H1 (cell line): ENCODE data around the gene TNRC6B. TPM values are rescaled to one million over a fixed set of nuclear protein-coding genes. Genes with fewer than 3 reads are reported as not detected.

Experiments used
- CTCF ChIA-PET: fragments of 300-600 bp; sonication (Branson Sonifier 250); formaldehyde crosslinking; loops from one replicate; lab custom pipeline; 2021; ENCODE audit not compliant: partially characterized antibody; lab: Charles Lee
- POLR2A ChIA-PET: fragments of 300-600 bp; sonication (Branson Sonifier 250); formaldehyde crosslinking; loops from one replicate; lab custom pipeline; 2021; ENCODE audit warnings: inconsistent platforms; ENCODE audit not compliant: partially characterized antibody; lab: Charles Lee
- DNase-seq, 2 experiments: peaks; one replicate each; pipeline versions ENCODE4 v3.0.0 to v3.0.0-alpha.2; 2010 to 2022; ENCODE audit warnings: low spot score in 2 of 2, low read depth in 1 of 2, mixed read lengths in 1 of 2
- FAIRE-seq: peaks from 2 replicates; lab custom pipeline; 2011; peaks lifted over from hg19 to GRCh38; lab: Jason Lieb, UNC
- H2AFZ ChIP-seq: 2 replicates; pipeline ENCODE4 v1.8.1; 2012; ENCODE audit warnings: low read length, inconsistent platforms
- H2AK5ac ChIP-seq: 2 replicates; pipeline ENCODE4 v1.6.1; 2013; ENCODE audit warnings: low read depth, low read length
- H2BK120ac ChIP-seq: replicated peaks from 2 replicates; pipeline ENCODE3; 2013; ENCODE audit warnings: low read depth, low read length, inconsistent platforms
- H2BK12ac ChIP-seq: 2 replicates; pipeline ENCODE4 v1.6.1; 2013; ENCODE audit warnings: low read depth, low read length
- H2BK15ac ChIP-seq: 2 replicates; pipeline ENCODE4 v1.6.1; 2013; ENCODE audit warnings: low read length
- H2BK20ac ChIP-seq: 2 replicates; pipeline ENCODE4 v1.6.1; 2013; ENCODE audit warnings: low read length
- H2BK5ac ChIP-seq: 2 replicates; pipeline ENCODE4 v1.6.1; 2013; ENCODE audit warnings: low read depth, low read length
- H3K14ac ChIP-seq: 2 replicates; pipeline ENCODE4 v1.6.1; 2013; ENCODE audit warnings: inconsistent platforms; ENCODE audit not compliant: insufficient read length
- H3K18ac ChIP-seq: 2 replicates; pipeline ENCODE4 v1.6.1; 2013; ENCODE audit warnings: low read length; ENCODE audit errors: extremely low read depth
- H3K23ac ChIP-seq: 2 replicates; pipeline ENCODE4 v1.6.1; 2013; ENCODE audit warnings: inconsistent platforms; ENCODE audit not compliant: insufficient read length
- H3K23me2 ChIP-seq: 2 replicates; pipeline ENCODE4 v1.6.1; 2013; ENCODE audit warnings: low read depth, low read length
- H3K27ac ChIP-seq: 2 replicates; pipeline ENCODE4 v1.6.1; 2011; ENCODE audit warnings: low read depth, low read length, inconsistent platforms
- H3K27me3 ChIP-seq, 4 experiments: replicated peaks in 1 of 4; 1 replicate in 1 of 4; 2 replicates in 3 of 4; pipeline versions ENCODE4 v1.6.1 to v1.8.1; 2011 to 2013; ENCODE audit warnings: low read length in 3 of 4, mild to moderate bottlenecking in 3 of 4, inconsistent platforms in 2 of 4, mixed read lengths in 2 of 4, moderate library complexity in 1 of 4; ENCODE audit not compliant: control insufficient read depth in 3 of 4, insufficient read depth in 3 of 4; ENCODE audit errors: extremely low read depth in 1 of 4
- H3K36me3 ChIP-seq, 4 experiments: 2 replicates each; pipeline versions ENCODE4 v1.6.1 to v1.8.1; 2011 to 2013; ENCODE audit warnings: mild to moderate bottlenecking in 4 of 4, low read length in 3 of 4, moderate library complexity in 2 of 4, control low read depth in 1 of 4, inconsistent platforms in 1 of 4; ENCODE audit not compliant: insufficient read depth in 4 of 4, control insufficient read depth in 2 of 4
- H3K4ac ChIP-seq: replicated peaks from 2 replicates; pipeline ENCODE3; 2013; ENCODE audit warnings: low read length, low read depth, mixed read lengths, inconsistent platforms; ENCODE audit not compliant: insufficient read length
- H3K4me1 ChIP-seq, 4 experiments: replicated peaks in 1 of 4; 1 replicate in 1 of 4; 2 replicates in 3 of 4; pipeline versions ENCODE4 v1.6.1 to v1.8.1; 2011 to 2013; ENCODE audit warnings: low read length in 3 of 4, inconsistent platforms in 2 of 4, mixed read lengths in 1 of 4; ENCODE audit not compliant: insufficient read depth in 4 of 4, control insufficient read depth in 3 of 4
- H3K4me2 ChIP-seq, 2 experiments: 2 replicates each; pipeline versions ENCODE4 v1.6.1 to v1.8.1; 2011 to 2013; ENCODE audit warnings: low read depth in 2 of 2, low read length in 2 of 2, control low read depth in 1 of 2, inconsistent platforms in 1 of 2, mild to moderate bottlenecking in 1 of 2; ENCODE audit not compliant: insufficient read depth in 1 of 2
- H3K4me3 ChIP-seq, 4 experiments: fragments of 200-600, 300-600 bp in 1 of 4; sonication (generic), shearing (Covaris generic), sonication (Bioruptor Twin) in 1 of 4; 2 replicates each; pipeline versions ENCODE4 v1.5.1 to v1.8.1; 2011 to 2016; ENCODE audit warnings: low read length in 4 of 4, low read depth in 3 of 4, control low read depth in 2 of 4, inconsistent platforms in 2 of 4, mild to moderate bottlenecking in 2 of 4, mixed read lengths in 1 of 4, moderate library complexity in 1 of 4; ENCODE audit not compliant: insufficient read depth in 2 of 4; ENCODE audit errors: extremely low read depth in 1 of 4
- H3K56ac ChIP-seq: replicated peaks from 2 replicates; pipeline ENCODE3; 2013; ENCODE audit warnings: low read depth, mild to moderate bottlenecking, mixed read lengths, low read length, inconsistent platforms; ENCODE audit not compliant: insufficient read length
- H3K79me1 ChIP-seq: 2 replicates; pipeline ENCODE4 v1.6.1; 2013; ENCODE audit warnings: low read depth, low read length, control low read depth
- H3K79me2 ChIP-seq, 2 experiments: 2 replicates each; pipeline versions ENCODE4 v1.6.1 to v1.8.1; 2012 to 2013; ENCODE audit warnings: low read length in 2 of 2, mild to moderate bottlenecking in 2 of 2, inconsistent platforms in 1 of 2; ENCODE audit not compliant: insufficient read depth in 2 of 2, control insufficient read depth in 1 of 2
- H3K9ac ChIP-seq, 4 experiments: replicated peaks in 1 of 4; 1 replicate in 1 of 4; 2 replicates in 3 of 4; pipeline versions ENCODE4 v1.6.1 to v1.8.1; 2011 to 2013; ENCODE audit warnings: low read depth in 3 of 4, low read length in 3 of 4, control low read depth in 2 of 4, mild to moderate bottlenecking in 2 of 4, moderate library complexity in 2 of 4, inconsistent platforms in 1 of 4; ENCODE audit errors: extremely low read depth in 1 of 4
- H3K9me3 ChIP-seq, 2 experiments: 2 replicates each; pipeline versions ENCODE4 v1.6.1 to v1.8.1; 2012 to 2013; ENCODE audit warnings: mild to moderate bottlenecking in 2 of 2, moderate library complexity in 2 of 2, control low read depth in 1 of 2, inconsistent platforms in 1 of 2, low read depth in 1 of 2, low read length in 1 of 2, mixed read lengths in 1 of 2; ENCODE audit not compliant: insufficient read depth in 2 of 2
- H4K20me1 ChIP-seq, 2 experiments: replicated peaks in 1 of 2; 2 replicates each; pipeline versions ENCODE3 to v1.8.1; 2011 to 2013; ENCODE audit warnings: inconsistent platforms in 2 of 2, low read length in 2 of 2, mild to moderate bottlenecking in 1 of 2; ENCODE audit not compliant: insufficient read depth in 2 of 2, control insufficient read depth in 1 of 2
- H4K5ac ChIP-seq: 2 replicates; pipeline ENCODE4 v1.6.1; 2013; ENCODE audit warnings: low read length, low read depth, mixed read lengths, inconsistent platforms; ENCODE audit not compliant: insufficient read length
- H4K8ac ChIP-seq: 2 replicates; pipeline ENCODE4 v1.8.0; 2013; ENCODE audit warnings: mild to moderate bottlenecking, moderate library complexity, low read length, inconsistent platforms; ENCODE audit not compliant: insufficient read depth; ENCODE audit errors: extremely low read depth
- H4K91ac ChIP-seq: replicated peaks from 2 replicates; pipeline ENCODE3; 2013; ENCODE audit warnings: low read length, mixed read lengths, inconsistent platforms; ENCODE audit not compliant: insufficient read length
- CBX8 ChIP-seq: fragments of 300-800, 300-1000 bp; sonication (generic); IDR thresholded peaks from 2 replicates; pipeline ENCODE4 v1.7.1; 2016; ENCODE audit warnings: low read depth, low read length, borderline replicate concordance
- NANOG ChIP-seq: IDR thresholded peaks from 2 replicates; pipeline ENCODE4 v1.6.1; 2011; ENCODE audit warnings: low read length, low read depth, mild to moderate bottlenecking, inconsistent platforms; ENCODE audit not compliant: insufficient read depth, poor library complexity, severe bottlenecking
- POLR2A ChIP-seq, 2 experiments: IDR thresholded peaks; 1 replicate in 1 of 2; 2 replicates in 1 of 2; pipeline ENCODE4 v1.6.1; 2011; ENCODE audit warnings: low read depth in 2 of 2, low read length in 2 of 2, mild to moderate bottlenecking in 2 of 2; ENCODE audit errors: control extremely low read depth in 1 of 2
- WGBS, 2 experiments: shearing (Covaris generic) in 1 of 2; methylation state at CpG; one replicate each; pipeline versions ENCODE4 v1.1.6 to v1.1.7; 2013 to 2015; ENCODE audit warnings: low lambda C conversion rate in 2 of 2, mixed read lengths in 2 of 2, inconsistent platforms in 1 of 2, low coverage in 1 of 2, missing lambda C conversion rate in 1 of 2; ENCODE audit not compliant: insufficient replicate concordance in 2 of 2, insufficient coverage in 1 of 2, insufficient read length in 1 of 2; ENCODE audit errors: extremely low coverage in 1 of 2, missing lambda C conversion rate in 1 of 2; 5-methylcytosine and 5-hydroxymethylcytosine counted together
- polyA plus RNA-seq, 7 experiments: library from polyadenylated mRNA; depleted of rRNA in 3 of 7; stranded (reverse) in 5 of 7; unstranded in 2 of 7; fragments of >200 nt in 5 of 7; fragments of 200-250 nt in 2 of 7; gene quantifications; 1 replicate in 5 of 7; 2 replicates in 1 of 7; 4 replicates in 1 of 7; pipeline versions ENCODE4 v1.2.1 to v1.2.3, GENCODE V29; 2011 to 2013; ENCODE audit warnings: missing spikeins in 2 of 7, mixed read lengths in 2 of 7
- total RNA-seq: library from RNA; stranded (reverse); fragmentation: NEBNext Ultra II Directional; extraction: Animal tissue kit (Norgen Biotek cat#: 25700); gene quantifications from 2 replicates; pipeline ENCODE4 v1.2.1, GENCODE V29; 2021

The TNRC6B gene
- total and polyA plus RNA-seq, 2 of the 8 experiments (the other 6 are each of a cell fraction or from before 2014, with no cell fraction given) = 12.5 to 48.9 TPM

- peaks cover 0 to 3% (median 0%) of the 10 kb centered on the region in 4 experiments; a peak in 3 of 7 replicates for H3K4me1 ChIP-seq
- no peak overlapping the region for H4K91ac ChIP-seq
- no peak overlapping the region for H3K4ac ChIP-seq
- H3K14ac ChIP-seq = no peak overlapping the region
- H2BK5ac ChIP-seq = no peak overlapping the region
- H3K9ac ChIP-seq = no peak overlapping the region
- no peak overlapping the region for H3K23ac ChIP-seq
- DNase-seq (no peak), FAIRE-seq (no peak)
- no peaks in the 10 kb centered on the region for H3K9me3 ChIP-seq
- H3K27me3 ChIP-seq = no peaks in the 10 kb centered on the region; a peak in 1 of 7 replicates
- H3K27ac ChIP-seq = no peak overlapping the region
- no peak overlapping the region for H2AK5ac ChIP-seq
- TF ChIP-seq CBX8 (no peak), NANOG (no peak), POLR2A (IDR thresholded peaks at IDR 0.05; ENCODE audit: control extremely low read depth in 1 of 2, low read depth in 2 of 2, low read length in 2 of 2) (peak in 1 of 2 experiments; percentile 8; a peak in 1 of 3 replicates)
- peaks cover 13% of the 10 kb centered on the region for H3K23me2 ChIP-seq
- no peak overlapping the region for H3K4me3 ChIP-seq
- H2BK12ac ChIP-seq = no peak overlapping the region
- peaks cover under 1 to 9% of the 10 kb centered on the region in 2 experiments; a peak in 3 of 4 replicates for H3K79me2 ChIP-seq
- H3K36me3 ChIP-seq = no peaks in the 10 kb centered on the region
- no peak overlapping the region for H3K4me2 ChIP-seq
- H2BK20ac ChIP-seq = no peak overlapping the region
- ChIA-PET CTCF (interaction anchor here (1.1 kb wide), 1 partner anchor 580 kb away, joined by 3 read pairs; no protein-coding TSS in a partner anchor), POLR2A (interaction anchor here (0.6 to 2.4 kb wide), 4 partner anchors 9 to 165 kb away, joined by 3 to 7 read pairs (median 4); partner anchors contain the start of gene TNRC6B)
- no peak overlapping the region for H4K5ac ChIP-seq
- no peaks in the 10 kb centered on the region for H4K20me1 ChIP-seq
- H3K79me1 ChIP-seq = peaks cover 3% of the 10 kb centered on the region
- H2AFZ ChIP-seq = no peak overlapping the region
- H4K8ac ChIP-seq = no peak overlapping the region
- H2BK15ac ChIP-seq = no peak overlapping the region
- H3K56ac ChIP-seq = no peak overlapping the region
- no peak overlapping the region for H3K18ac ChIP-seq
- H2BK120ac ChIP-seq = no peak overlapping the region
- 87% methylated on average over 9 of the region's 9 CpGs; no CpG with 5 or more reads in 1 of the 2 experiments for WGBS, 2 experiments
Observed at GRCh38 chr22:40342521-40342920, 164.8 kb downstream of the TNRC6B start.
